Mesenchymal stem cell (in vitro differentiated cells and primary cell): ENCODE results near the gene PDK1.
A peak's percentile ranks its signal among the peaks of the same experiment; 100 is the strongest.

ENCODE experiments used
- DNase-seq: peaks from one replicate; pipeline ENCODE4 v3.0.0-alpha.2; 2013
- H2AFZ ChIP-seq: one replicate; pipeline ENCODE4 v1.6.1; 2013; ENCODE audit warnings: low read depth, mild to moderate bottlenecking, control low read depth, inconsistent platforms, low read length, moderate library complexity
- H2AK5ac ChIP-seq: 2 replicates; pipeline ENCODE4 v1.6.1; 2013; ENCODE audit warnings: low read length, moderate library complexity, mild to moderate bottlenecking, inconsistent platforms; ENCODE audit not compliant: severe bottlenecking
- H2BK120ac ChIP-seq: one replicate; pipeline ENCODE4 v1.6.1; 2013; ENCODE audit warnings: low read depth, mild to moderate bottlenecking, inconsistent platforms, low read length, moderate library complexity
- H2BK12ac ChIP-seq, 2 experiments: one replicate each; pipeline ENCODE4 v1.6.1; 2013; ENCODE audit warnings: inconsistent platforms in 2 of 2, low read length in 2 of 2, mild to moderate bottlenecking in 2 of 2, moderate library complexity in 2 of 2, control low read depth in 1 of 2
- H2BK15ac ChIP-seq: one replicate; pipeline ENCODE4 v1.6.1; 2013; ENCODE audit warnings: mild to moderate bottlenecking, low read depth, inconsistent platforms; ENCODE audit not compliant: poor library complexity, severe bottlenecking
- H2BK5ac ChIP-seq: 2 replicates; pipeline ENCODE4 v1.6.1; 2013; ENCODE audit warnings: low read depth, mild to moderate bottlenecking, low read length, control low read depth, inconsistent platforms; ENCODE audit not compliant: poor library complexity, severe bottlenecking
- H3K14ac ChIP-seq, 2 experiments: one replicate each; pipeline ENCODE4 v1.6.1; 2013; ENCODE audit warnings: inconsistent platforms in 2 of 2, low read length in 2 of 2, control low read depth in 1 of 2, mild to moderate bottlenecking in 1 of 2, moderate library complexity in 1 of 2
- H3K18ac ChIP-seq, 2 experiments: one replicate each; pipeline ENCODE4 v1.6.1; 2013; ENCODE audit warnings: inconsistent platforms in 2 of 2, low read length in 2 of 2, control low read depth in 1 of 2, low read depth in 1 of 2, mild to moderate bottlenecking in 1 of 2
- H3K23ac ChIP-seq, 2 experiments: one replicate each; pipeline ENCODE4 v1.6.1; 2013; ENCODE audit warnings: inconsistent platforms in 2 of 2, low read length in 2 of 2, mild to moderate bottlenecking in 2 of 2, moderate library complexity in 2 of 2, control low read depth in 1 of 2
- H3K27ac ChIP-seq: 2 replicates; pipeline ENCODE4 v1.5.1; 2013; ENCODE audit warnings: mild to moderate bottlenecking, moderate library complexity, low read length, control low read depth, inconsistent platforms; ENCODE audit not compliant: poor library complexity, severe bottlenecking
- H3K27me3 ChIP-seq, 2 experiments: 2 replicates each; pipeline versions ENCODE4 v1.6.1 to v1.7.0; 2013; ENCODE audit warnings: low read length in 2 of 2, mild to moderate bottlenecking in 2 of 2, moderate library complexity in 2 of 2, control low read depth in 1 of 2, inconsistent platforms in 1 of 2; ENCODE audit not compliant: control insufficient read depth in 1 of 2, insufficient read depth in 1 of 2
- H3K36me3 ChIP-seq, 2 experiments: 2 replicates each; pipeline versions ENCODE4 v1.6.1 to v1.7.0; 2013; ENCODE audit warnings: low read length in 2 of 2, control low read depth in 1 of 2, inconsistent platforms in 1 of 2, low read depth in 1 of 2, mild to moderate bottlenecking in 1 of 2; ENCODE audit not compliant: insufficient read depth in 2 of 2, control insufficient read depth in 1 of 2
- H3K4ac ChIP-seq, 2 experiments: one replicate each; pipeline ENCODE4 v1.6.1; 2013; ENCODE audit warnings: inconsistent platforms in 2 of 2, low read length in 2 of 2, mild to moderate bottlenecking in 2 of 2, moderate library complexity in 2 of 2, control low read depth in 1 of 2, low read depth in 1 of 2
- H3K4me1 ChIP-seq: 2 replicates; pipeline ENCODE4 v1.6.1; 2013; ENCODE audit warnings: low read depth, low read length, control low read depth; ENCODE audit not compliant: control insufficient read depth, insufficient read depth
- H3K4me2 ChIP-seq: 2 replicates; pipeline ENCODE4 v1.6.1; 2013; ENCODE audit warnings: low read length, mild to moderate bottlenecking, inconsistent platforms; ENCODE audit not compliant: poor library complexity, severe bottlenecking
- H3K4me3 ChIP-seq, 2 experiments: 2 replicates each; pipeline versions ENCODE4 v1.5.1 to v1.7.0; 2013; ENCODE audit warnings: low read length in 2 of 2, mild to moderate bottlenecking in 2 of 2, control low read depth in 1 of 2, low read depth in 1 of 2; ENCODE audit not compliant: insufficient read depth in 1 of 2
- H3K79me1 ChIP-seq: replicated peaks from 2 replicates; pipeline ENCODE4 v1.6.1; 2013; ENCODE audit warnings: mild to moderate bottlenecking, control low read depth, low read length, inconsistent platforms; ENCODE audit not compliant: poor library complexity, severe bottlenecking
- H3K9ac ChIP-seq: 2 replicates; pipeline ENCODE4 v1.7.0; 2013; ENCODE audit warnings: mild to moderate bottlenecking, low read length, moderate library complexity
- H3K9me3 ChIP-seq: 2 replicates; pipeline ENCODE4 v1.7.0; 2013; ENCODE audit warnings: mild to moderate bottlenecking, low read length; ENCODE audit not compliant: control insufficient read depth
- H4K8ac ChIP-seq: one replicate; pipeline ENCODE4 v1.6.1; 2013; ENCODE audit warnings: inconsistent platforms, mild to moderate bottlenecking, low read length, moderate library complexity
- H4K91ac ChIP-seq: one replicate; pipeline ENCODE4 v1.6.1; 2013; ENCODE audit warnings: mild to moderate bottlenecking, low read length, inconsistent platforms
- WGBS: methylation state at CpG from one replicate; pipeline ENCODE4 v1.1.7; 2013; ENCODE audit warnings: mixed read lengths; 5-methylcytosine and 5-hydroxymethylcytosine counted together

The PDK1 gene

GRCh38 chr2:172613615-172614231, 57.8 kb downstream of the PDK1 start:
- WGBS: 91% methylated on average over 10 of the region's 10 CpGs
- peaks cover 0 to 8% of the 10 kb centered on the region in 2 experiments for H3K36me3 ChIP-seq

GRCh38 chr2:172614932-172615331, 59.0 kb downstream of the PDK1 start:
- H2BK120ac ChIP-seq: no peak overlapping the region
- no peak overlapping the region for H3K18ac ChIP-seq
- no peak overlapping the region for H2BK15ac ChIP-seq
- no peak overlapping the region for H4K8ac ChIP-seq
- H3K27ac ChIP-seq: no peak overlapping the region
- no peak overlapping the region for H2AK5ac ChIP-seq
- no peaks in the 10 kb centered on the region for H3K27me3 ChIP-seq
- H3K14ac ChIP-seq: no peak overlapping the region
- H3K79me1 ChIP-seq: no peaks in the 10 kb centered on the region
- no peak overlapping the region for H3K4ac ChIP-seq
- peaks cover 0 to 8% of the 10 kb centered on the region in 2 experiments for H3K36me3 ChIP-seq
- no peak overlapping the region for H3K4me2 ChIP-seq
- H3K4me3 ChIP-seq: no peak overlapping the region
- no peak overlapping the region for H2BK12ac ChIP-seq
- DNase-seq: no peak
- H3K9ac ChIP-seq: no peak overlapping the region
- WGBS: 98% methylated on average over 6 of the region's 6 CpGs
- H3K4me1 ChIP-seq: no peaks in the 10 kb centered on the region
- no peak overlapping the region for H2AFZ ChIP-seq
- H2BK5ac ChIP-seq: no peak overlapping the region
- H3K23ac ChIP-seq: no peak overlapping the region
- H3K9me3 ChIP-seq: no peaks in the 10 kb centered on the region
- no peak overlapping the region for H4K91ac ChIP-seq

More at GRCh38 chr2:172613615-172614231, 57.8 kb downstream of the PDK1 start:
- H2AFZ ChIP-seq: no peak overlapping the region
- H3K4me3 ChIP-seq: no peak overlapping the region
- no peak overlapping the region for H3K27ac ChIP-seq
- no peak overlapping the region for H3K4me2 ChIP-seq
- H4K8ac ChIP-seq: no peak overlapping the region
- no peak for DNase-seq
- H3K9me3 ChIP-seq: no peaks in the 10 kb centered on the region
- H3K14ac ChIP-seq: no peak overlapping the region
- no peaks in the 10 kb centered on the region for H3K79me1 ChIP-seq
- H2BK12ac ChIP-seq: peak overlapping the region in 1 of 2 experiments; percentile 67
- peak overlapping the region in 1 of 2 experiments; percentile 67 for H3K4ac ChIP-seq
- no peak overlapping the region for H2BK120ac ChIP-seq
- H4K91ac ChIP-seq: no peak overlapping the region
- H2BK5ac ChIP-seq: no peak overlapping the region
- H3K23ac ChIP-seq: no peak overlapping the region
- no peak overlapping the region for H3K9ac ChIP-seq
- H2BK15ac ChIP-seq: no peak overlapping the region
- no peaks in the 10 kb centered on the region for H3K4me1 ChIP-seq
- H3K18ac ChIP-seq: peak overlapping the region in 1 of 2 experiments; percentile 61
- no peaks in the 10 kb centered on the region for H3K27me3 ChIP-seq
- no peak overlapping the region for H2AK5ac ChIP-seq

- no peaks in the 10 kb centered on the region for H3K9me3 ChIP-seq
- H3K23ac ChIP-seq: no peak overlapping the region
- no peak overlapping the region for H3K4me2 ChIP-seq
- H2BK15ac ChIP-seq: no peak overlapping the region
- no peak overlapping the region for H2AK5ac ChIP-seq
- H4K91ac ChIP-seq: no peak overlapping the region
- H3K4me1 ChIP-seq: no peaks in the 10 kb centered on the region
- no peak overlapping the region for H4K8ac ChIP-seq
- DNase-seq: no peak
- peaks cover 0 to 8% of the 10 kb centered on the region in 2 experiments for H3K36me3 ChIP-seq
- H3K18ac ChIP-seq: no peak overlapping the region
- H3K4me3 ChIP-seq: no peak overlapping the region
- no peak overlapping the region for H2AFZ ChIP-seq
- WGBS: 97% methylated on average over 4 of the region's 5 CpGs
- H3K4ac ChIP-seq: no peak overlapping the region
- no peak overlapping the region for H3K9ac ChIP-seq
- no peak overlapping the region for H3K14ac ChIP-seq
- no peak overlapping the region for H3K27ac ChIP-seq
- no peaks in the 10 kb centered on the region for H3K79me1 ChIP-seq
- no peaks in the 10 kb centered on the region for H3K27me3 ChIP-seq
- H2BK5ac ChIP-seq: no peak overlapping the region
- H2BK12ac ChIP-seq: no peak overlapping the region
- H2BK120ac ChIP-seq: no peak overlapping the region
Observed at GRCh38 chr2:172615727-172616261, 59.9 kb downstream of the PDK1 start.

GRCh38 chr2:172617115-172617514, 61.2 kb downstream of the PDK1 start:
- Histone ChIP-seq H3K18ac (no peak overlapping the region), H2BK12ac (no peak overlapping the region), H3K9me3 (no peaks in the 10 kb centered on the region), H2AFZ (no peak overlapping the region), H2BK15ac (no peak overlapping the region), H2BK120ac (no peak overlapping the region), H3K36me3 (peaks cover 0 to 8% of the 10 kb centered on the region in 2 experiments), H2BK5ac (no peak overlapping the region), H4K91ac (no peak overlapping the region), H3K14ac (no peak overlapping the region), H4K8ac (no peak overlapping the region), H3K79me1 (no peaks in the 10 kb centered on the region), H3K4me2 (no peak overlapping the region), H3K27ac (no peak overlapping the region), H3K4me3 (no peak overlapping the region), H3K23ac (no peak overlapping the region), H3K27me3 (no peaks in the 10 kb centered on the region), H3K4me1 (no peaks in the 10 kb centered on the region), H3K4ac (no peak overlapping the region), H3K9ac (no peak overlapping the region), H2AK5ac (no peak overlapping the region)
- WGBS: no CpG with 5 or more reads among the region's 2 CpGs
- DNase-seq: no peak
